ENCODE measurements around the gene CAMK2N1.

CAMK2N1 gene

DNA sequence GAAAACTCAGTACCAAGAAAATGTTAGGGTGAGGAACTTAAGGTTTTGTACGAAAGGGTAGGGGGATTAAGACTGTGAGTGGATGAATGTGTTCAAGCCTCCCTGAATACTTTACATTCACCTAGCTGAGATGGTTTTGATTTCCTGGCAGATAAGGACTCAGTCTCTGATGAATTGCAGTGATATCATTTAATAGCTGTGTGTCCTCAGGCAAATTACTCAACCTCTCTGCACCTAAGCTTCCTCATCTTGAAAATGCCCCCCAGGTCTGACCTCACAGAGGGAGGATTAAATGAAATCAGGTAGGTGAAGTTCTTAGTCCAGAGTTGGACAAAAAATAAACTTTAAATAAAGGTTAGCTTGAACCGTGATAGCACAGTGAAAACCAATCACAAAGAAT is 48.4 kb downstream of the CAMK2N1 start:
- no peak overlapping the region for H3K27ac ChIP-seq
- TF ChIP-seq, protein P1, sequence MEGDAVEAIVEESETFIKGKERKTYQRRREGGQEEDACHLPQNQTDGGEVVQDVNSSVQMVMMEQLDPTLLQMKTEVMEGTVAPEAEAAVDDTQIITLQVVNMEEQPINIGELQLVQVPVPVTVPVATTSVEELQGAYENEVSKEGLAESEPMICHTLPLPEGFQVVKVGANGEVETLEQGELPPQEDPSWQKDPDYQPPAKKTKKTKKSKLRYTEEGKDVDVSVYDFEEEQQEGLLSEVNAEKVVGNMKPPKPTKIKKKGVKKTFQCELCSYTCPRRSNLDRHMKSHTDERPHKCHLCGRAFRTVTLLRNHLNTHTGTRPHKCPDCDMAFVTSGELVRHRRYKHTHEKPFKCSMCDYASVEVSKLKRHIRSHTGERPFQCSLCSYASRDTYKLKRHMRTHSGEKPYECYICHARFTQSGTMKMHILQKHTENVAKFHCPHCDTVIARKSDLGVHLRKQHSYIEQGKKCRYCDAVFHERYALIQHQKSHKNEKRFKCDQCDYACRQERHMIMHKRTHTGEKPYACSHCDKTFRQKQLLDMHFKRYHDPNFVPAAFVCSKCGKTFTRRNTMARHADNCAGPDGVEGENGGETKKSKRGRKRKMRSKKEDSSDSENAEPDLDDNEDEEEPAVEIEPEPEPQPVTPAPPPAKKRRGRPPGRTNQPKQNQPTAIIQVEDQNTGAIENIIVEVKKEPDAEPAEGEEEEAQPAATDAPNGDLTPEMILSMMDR (conservative IDR thresholded peaks at IDR 0.05) = no peak

DNA sequence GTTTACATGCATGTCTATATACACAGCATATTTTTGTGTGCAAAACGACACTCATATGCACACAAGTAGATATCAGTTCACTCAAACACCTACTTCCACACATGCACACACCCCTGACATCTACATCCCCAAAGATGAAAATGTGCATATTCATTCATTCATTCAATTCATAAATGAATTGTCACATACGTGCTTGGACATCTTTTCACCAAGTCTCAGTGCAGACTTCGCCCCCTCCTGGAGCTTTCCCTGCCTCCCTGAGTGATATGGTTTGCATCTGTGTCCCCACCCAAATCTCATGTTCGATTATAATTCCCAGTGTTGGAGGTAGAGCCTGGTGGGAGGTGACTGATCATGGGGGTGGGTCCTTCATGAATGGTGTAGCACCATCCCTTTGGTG is 53.1 kb downstream of the CAMK2N1 start:
- TF ChIP-seq, protein P1 (conservative IDR thresholded peaks at IDR 0.05) = no peak

More for the DNA sequence above, 53.1 kb downstream of the CAMK2N1 start:
- no peak overlapping the region for H3K27ac ChIP-seq

All from VCaP (cell line).